Naive thymus-derived CD4-positive, alpha-beta T cell (primary cell): ENCODE results near the gene ATP11A. TPM values are rescaled to one million over a fixed set of nuclear protein-coding genes. Genes with fewer than 3 reads are reported as not detected.

Experiments used
- ATAC-seq: fragments of 150-1000 bp; cut with Tn5 transposase; 2 replicates; pipeline ENCODE4 v1.10.0; 2021; ENCODE audit warnings: mild to moderate bottlenecking, moderate library complexity
- CTCF ChIA-PET: fragments of 350-600 bp; sonication (Branson Sonifier 250); formaldehyde crosslinking; loops from one replicate; lab custom pipeline; 2021; ENCODE audit warnings: antibody characterized with exemption; lab: Charles Lee
- POLR2A ChIA-PET: fragments of 350-600 bp; sonication (Branson Sonifier 250); formaldehyde crosslinking; loops from one replicate; lab custom pipeline; 2021; ENCODE audit warnings: antibody characterized with exemption, inconsistent platforms; lab: Charles Lee
- DNase-seq, 9 donors: peaks; one replicate each; pipeline versions ENCODE4 v3.0.0 to v3.0.0-alpha.2; 2020 to 2022; ENCODE audit warnings: mixed read lengths in 1 of 9
- H3K27ac ChIP-seq: one replicate; pipeline ENCODE4 v1.7.0; 2013; ENCODE audit warnings: mild to moderate bottlenecking, low read depth, low read length, moderate library complexity
- H3K27me3 ChIP-seq, 2 donors: one replicate each; pipeline ENCODE4 v1.7.0; 2013; ENCODE audit warnings: low read length in 2 of 2, mild to moderate bottlenecking in 2 of 2, moderate library complexity in 2 of 2; ENCODE audit not compliant: control insufficient read depth in 2 of 2, insufficient read depth in 2 of 2
- H3K36me3 ChIP-seq, 3 experiments: 1 replicate in 2 of 3; 2 replicates in 1 of 3; pipeline ENCODE4 v1.7.0; 2013; ENCODE audit warnings: low read length in 3 of 3, mild to moderate bottlenecking in 3 of 3, moderate library complexity in 1 of 3; ENCODE audit not compliant: insufficient read depth in 3 of 3, control insufficient read depth in 2 of 3
- H3K4me1 ChIP-seq, 2 donors: one replicate each; pipeline ENCODE4 v1.7.0; 2013; ENCODE audit warnings: low read length in 2 of 2, mild to moderate bottlenecking in 2 of 2, moderate library complexity in 1 of 2; ENCODE audit not compliant: control insufficient read depth in 2 of 2, insufficient read depth in 2 of 2
- H3K4me3 ChIP-seq: 2 replicates; pipeline ENCODE4 v1.7.0; 2013; ENCODE audit warnings: mild to moderate bottlenecking, low read length
- H3K9me3 ChIP-seq, 3 experiments: 1 replicate in 2 of 3; 2 replicates in 1 of 3; pipeline ENCODE4 v1.7.0; 2013; ENCODE audit warnings: low read length in 3 of 3; ENCODE audit not compliant: control insufficient read depth in 2 of 3
- H3K27ac Mint-ChIP-seq, 9 donors: one replicate each; pipeline ENCODE4 v1.8.0; 2020 to 2022; ENCODE audit warnings: mixed read lengths in 9 of 9, mild to moderate bottlenecking in 8 of 9, moderate library complexity in 5 of 9, inconsistent platforms in 2 of 9
- H3K27me3 Mint-ChIP-seq, 5 donors: one replicate each; pipeline ENCODE4 v1.8.0; 2021 to 2022; ENCODE audit warnings: mixed read lengths in 5 of 5, mild to moderate bottlenecking in 1 of 5
- H3K36me3 Mint-ChIP-seq, 5 donors: one replicate each; pipeline ENCODE4 v1.8.0; 2020 to 2022; ENCODE audit warnings: mixed read lengths in 5 of 5, mild to moderate bottlenecking in 3 of 5, inconsistent platforms in 1 of 5
- H3K4me1 Mint-ChIP-seq, 7 donors: one replicate each; pipeline ENCODE4 v1.8.0; 2020 to 2022; ENCODE audit warnings: mixed read lengths in 7 of 7, mild to moderate bottlenecking in 3 of 7, inconsistent platforms in 1 of 7
- H3K4me3 Mint-ChIP-seq, 10 donors: one replicate each; pipeline ENCODE4 v1.8.0; 2020 to 2022; ENCODE audit warnings: mild to moderate bottlenecking in 10 of 10, mixed read lengths in 10 of 10, moderate library complexity in 6 of 10, inconsistent platforms in 2 of 10
- H3K9me3 Mint-ChIP-seq, 11 donors: one replicate each; pipeline ENCODE4 v1.8.0; 2020 to 2022; ENCODE audit warnings: mixed read lengths in 11 of 11, mild to moderate bottlenecking in 4 of 11, inconsistent platforms in 1 of 11, moderate library complexity in 1 of 11
- intact Hi-C, 2 donors: fragments of 100-400 bp; cut with micrococcal nuclease; formaldehyde crosslinking; loops; one replicate each; pipeline ENCODE4 v1.15.1; 2023
- polyA plus RNA-seq, 2 donors: library from polyadenylated mRNA; unstranded; fragments of 300-500 nt; fragmentation: Illumina TruSeq; gene quantifications; one replicate each; pipeline ENCODE4 v1.2.3, GENCODE V29; 2021
- total RNA-seq, 6 experiments: library from RNA in 5 of 6; stranded (reverse) in 5 of 6; gene quantifications; 1 replicate in 5 of 6; 2 replicates in 1 of 6; pipeline ENCODE4 v1.2.3 and lab custom pipeline; 2021 to 2026

The ATP11A gene
- total and polyA plus RNA-seq, 7 experiments from 2014 or later = 4.3 to 111 (median 58.5) TPM

- no peak for DNase-seq
- Mint-ChIP-seq H3K9me3 (no peaks in the 10 kb centered on the region), H3K36me3 (no peaks in the 10 kb centered on the region), H3K27me3 (no peaks in the 10 kb centered on the region), H3K4me3 (no peak overlapping the region), H3K27ac (peak overlapping the region in 1 of 9 donors; percentile 37), H3K4me1 (peaks cover 2 to 50% (median 24%) of the 10 kb centered on the region in 7 donors)
- H3K4me1 ChIP-seq = no peaks in the 10 kb centered on the region
- no peak for ATAC-seq
- no peaks in the 10 kb centered on the region for H3K9me3 ChIP-seq
- H3K4me3 ChIP-seq = no peak overlapping the region
- no peak overlapping the region for H3K27ac ChIP-seq
- no peaks in the 10 kb centered on the region for H3K36me3 ChIP-seq
- ChIA-PET POLR2A (no interaction called here), CTCF (no interaction called here)
- no peaks in the 10 kb centered on the region for H3K27me3 ChIP-seq
- intact Hi-C loops = no loop called here
Observed at GRCh38 chr13:112737294-112737693, 47.5 kb downstream of the ATP11A start.

GRCh38 chr13:112738606-112739005 is 48.8 kb downstream of the ATP11A start:
- ChIA-PET CTCF (no interaction called here), POLR2A (no interaction called here)
- Histone ChIP-seq H3K9me3 (no peaks in the 10 kb centered on the region), H3K4me3 (no peak overlapping the region), H3K36me3 (no peaks in the 10 kb centered on the region), H3K4me1 (no peaks in the 10 kb centered on the region), H3K27ac (no peak overlapping the region), H3K27me3 (no peaks in the 10 kb centered on the region)
- ATAC-seq (no peak), DNase-seq (no peak)
- Mint-ChIP-seq H3K4me1 (peaks cover 3 to 56% (median 36%) of the 10 kb centered on the region in 7 donors), H3K9me3 (no peaks in the 10 kb centered on the region), H3K27me3 (no peaks in the 10 kb centered on the region), H3K27ac (no peak overlapping the region), H3K36me3 (no peaks in the 10 kb centered on the region), H3K4me3 (no peak overlapping the region)
- intact Hi-C loops = no loop called here

GRCh38 chr13:112740502-112741131 is 50.8 kb downstream of the ATP11A start:
- ChIA-PET CTCF (no interaction called here), POLR2A (no interaction called here)
- Mint-ChIP-seq H3K4me3 (peak overlapping the region in 3 of 10 donors; percentile 7 to 50 (median 31)), H3K9me3 (peaks cover 0 to 1% (median 0%) of the 10 kb centered on the region in 11 donors), H3K36me3 (no peaks in the 10 kb centered on the region), H3K27me3 (no peaks in the 10 kb centered on the region), H3K27ac (peak overlapping the region in 3 of 9 donors; percentile 10 to 21 (median 20)), H3K4me1 (peaks cover 3 to 67% (median 42%) of the 10 kb centered on the region in 7 donors)
- intact Hi-C loops = no loop called here
- H3K36me3 ChIP-seq = no peaks in the 10 kb centered on the region
- no peak overlapping the region for H3K27ac ChIP-seq
- H3K9me3 ChIP-seq = no peaks in the 10 kb centered on the region
- ATAC-seq = no peak
- no peaks in the 10 kb centered on the region for H3K27me3 ChIP-seq
- no peak for DNase-seq
- no peaks in the 10 kb centered on the region for H3K4me1 ChIP-seq
- no peak overlapping the region for H3K4me3 ChIP-seq

GRCh38 chr13:112741185-112741755 is 51.4 kb downstream of the ATP11A start:
- Mint-ChIP-seq H3K27me3 (no peaks in the 10 kb centered on the region), H3K9me3 (peaks cover 0 to 1% (median 0%) of the 10 kb centered on the region in 11 donors), H3K4me3 (no peak overlapping the region), H3K27ac (peak overlapping the region in 1 of 9 donors; percentile 10), H3K36me3 (no peaks in the 10 kb centered on the region), H3K4me1 (peaks cover 3 to 66% (median 42%) of the 10 kb centered on the region in 7 donors)
- Histone ChIP-seq H3K4me3 (no peak overlapping the region), H3K9me3 (no peaks in the 10 kb centered on the region), H3K4me1 (no peaks in the 10 kb centered on the region), H3K27me3 (no peaks in the 10 kb centered on the region), H3K27ac (no peak overlapping the region), H3K36me3 (no peaks in the 10 kb centered on the region)
- CTCF ChIA-PET = no interaction called here
- ATAC-seq = no peak
- intact Hi-C loops = no loop called here
- POLR2A ChIA-PET = no interaction called here
- no peak for DNase-seq

GRCh38 chr13:112741835-112742570 is 52.2 kb downstream of the ATP11A start:
- Histone ChIP-seq H3K4me1 (no peaks in the 10 kb centered on the region), H3K27me3 (no peaks in the 10 kb centered on the region), H3K27ac (no peak overlapping the region), H3K9me3 (no peaks in the 10 kb centered on the region), H3K4me3 (no peak overlapping the region), H3K36me3 (no peaks in the 10 kb centered on the region)
- CTCF ChIA-PET = no interaction called here
- POLR2A ChIA-PET = no interaction called here
- intact Hi-C loops = no loop called here
- H3K4me3 Mint-ChIP-seq = no peak overlapping the region
- no peaks in the 10 kb centered on the region for H3K27me3 Mint-ChIP-seq
- H3K36me3 Mint-ChIP-seq = peaks cover 0 to 3% (median 0%) of the 10 kb centered on the region in 5 donors
- ATAC-seq = no peak
- H3K9me3 Mint-ChIP-seq = peaks cover 0 to 1% (median 0%) of the 10 kb centered on the region in 11 donors
- H3K4me1 Mint-ChIP-seq = peaks cover 5 to 63% (median 44%) of the 10 kb centered on the region in 7 donors
- peak overlapping the region in 2 of 9 donors; percentile 30 to 46 for H3K27ac Mint-ChIP-seq
- DNase-seq = no peak

- Mint-ChIP-seq H3K4me3 (no peak overlapping the region), H3K27ac (peak overlapping the region in 3 of 9 donors; percentile 13 to 30 (median 26)), H3K36me3 (peaks cover 0 to 4% (median 0%) of the 10 kb centered on the region in 5 donors), H3K4me1 (peaks cover 5 to 59% (median 41%) of the 10 kb centered on the region in 7 donors), H3K27me3 (no peaks in the 10 kb centered on the region), H3K9me3 (peaks cover 0 to 1% (median 0%) of the 10 kb centered on the region in 11 donors)
- POLR2A ChIA-PET = no interaction called here
- intact Hi-C loops = no loop called here
- Histone ChIP-seq H3K27ac (no peak overlapping the region), H3K4me3 (no peak overlapping the region), H3K36me3 (no peaks in the 10 kb centered on the region), H3K27me3 (no peaks in the 10 kb centered on the region), H3K9me3 (no peaks in the 10 kb centered on the region), H3K4me1 (no peaks in the 10 kb centered on the region)
- ATAC-seq (no peak), DNase-seq (no peak)
- CTCF ChIA-PET = no interaction called here
Observed at GRCh38 chr13:112742583-112742982, 52.7 kb downstream of the ATP11A start.
